Measurements from ENCODE around the gene SELP.

- no peak for TF ChIP-seq GATA3 (IDR thresholded peaks at IDR 0.05; ENCODE audit: low read depth, low read length)
- TF ChIP-seq GATA2 (IDR thresholded peaks at IDR 0.05; ENCODE audit: low read depth, low read length) = no peak
Observed at GRCh38 chr1:169574336-169574735, 55.6 kb downstream of the SELP start.

All from SH-SY5Y (cell line).